HS-5 (cell line): Measurements from ENCODE around the gene OTUB1.
"Not testable (repeated sequence)": the region's sequence is repeated elsewhere in the genome, so short reads cannot be mapped to it uniquely, and the experiment has no call there.

ENCODE experiments used
- DNase-seq: peaks from one replicate; pipeline ENCODE4 v3.0.0-alpha.2; 2012; ENCODE audit warnings: low read depth

OTUB1 gene

DNA sequence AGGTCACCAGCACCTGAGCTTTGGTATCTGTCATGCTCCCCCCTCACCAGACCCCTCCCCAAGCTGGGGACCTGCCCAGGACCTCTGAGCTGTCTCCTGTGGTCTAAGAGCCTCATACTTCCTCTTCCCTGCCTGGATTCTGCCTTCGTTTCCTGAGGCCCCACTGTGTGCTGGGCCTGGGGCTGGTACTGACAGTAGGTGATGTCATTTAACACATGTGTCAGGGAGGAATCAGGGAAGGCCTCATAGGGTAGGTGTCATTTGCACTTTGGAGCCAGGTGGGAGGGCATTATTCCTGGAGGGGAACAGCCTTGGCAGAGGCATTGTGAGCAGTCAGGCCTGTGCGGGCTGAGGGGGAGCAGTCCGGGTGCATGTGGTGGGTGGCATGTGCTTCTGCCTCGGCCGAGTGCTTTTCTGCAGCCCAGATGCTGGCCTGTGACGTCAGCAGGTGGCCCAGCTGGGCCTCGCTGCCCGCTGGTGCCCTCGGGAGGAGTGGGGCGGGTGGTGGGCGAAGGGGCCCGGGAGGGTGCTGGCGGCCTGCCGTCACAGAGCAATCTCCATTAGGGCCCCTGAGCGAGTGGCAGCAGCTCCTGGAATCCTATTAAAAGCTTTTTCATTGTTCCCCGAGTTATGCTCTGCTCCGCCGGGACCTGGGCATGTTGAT lies 58.6 kb downstream of the OTUB1 start:
- DNase-seq: no peak

GRCh38 chr11:64045700-64046099 lies 59.5 kb downstream of the OTUB1 start:
- no peak for DNase-seq

DNA sequence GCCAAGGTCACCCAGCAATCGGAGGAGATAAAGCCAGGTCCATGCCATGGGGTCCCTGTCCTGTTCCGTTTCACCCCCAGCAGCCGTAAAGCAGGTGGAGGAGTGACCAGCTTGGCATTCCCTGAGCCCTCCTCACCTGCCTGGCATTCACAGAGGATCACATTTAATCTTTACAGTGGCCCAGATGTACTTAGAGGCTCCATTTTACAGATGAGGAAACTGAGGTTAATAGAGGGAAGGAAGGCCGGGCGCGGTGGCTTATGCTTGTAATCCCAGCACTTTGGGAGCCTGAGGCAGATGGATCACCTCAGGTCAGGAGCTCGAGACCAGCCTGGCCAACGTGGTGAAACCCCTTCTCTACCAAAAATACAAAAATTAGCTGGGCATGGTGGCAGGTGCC lies 61.1 kb downstream of the OTUB1 start:
- DNase-seq: not testable (repeated sequence)
